GM19099 (cell line): ENCODE measurements around the gene UBE2D2.

Source experiments
- POLR2A ChIP-seq: IDR thresholded peaks from 3 replicates; pipeline ENCODE4 v1.6.1; 2011; ENCODE audit warnings: low read depth; ENCODE audit not compliant: insufficient read length; ENCODE audit errors: extremely low read depth

Gene UBE2D2

DNA sequence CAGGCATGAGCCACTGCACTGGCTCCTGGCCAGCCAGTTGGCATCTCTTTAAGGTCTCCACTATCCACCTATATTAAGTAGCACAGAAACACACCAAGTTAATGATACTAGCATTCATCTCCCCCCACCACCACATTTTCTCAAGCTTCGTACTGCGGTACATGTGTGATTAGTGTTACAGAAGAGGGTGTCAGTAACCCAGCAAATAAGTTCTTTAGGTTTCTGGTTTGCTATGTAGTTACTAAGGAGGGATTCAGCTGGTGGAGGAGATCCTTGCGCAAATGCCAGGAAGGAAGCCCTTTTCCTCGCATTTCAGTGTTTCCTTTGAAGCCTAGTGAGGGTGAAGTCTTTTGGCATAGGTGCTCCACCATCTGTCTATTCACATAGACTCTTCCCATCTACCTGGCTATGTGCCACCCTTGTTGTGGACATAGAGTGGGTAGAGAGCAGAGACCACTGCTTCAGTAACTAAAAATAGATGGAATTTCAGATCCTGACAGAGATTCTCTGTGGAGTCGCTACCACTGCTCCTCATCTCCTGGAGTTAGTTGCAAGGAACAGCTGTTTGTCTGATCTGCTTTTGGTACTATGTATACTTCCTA is 16.7 kb downstream of the UBE2D2 start:
- no peak for TF ChIP-seq POLR2A

DNA sequence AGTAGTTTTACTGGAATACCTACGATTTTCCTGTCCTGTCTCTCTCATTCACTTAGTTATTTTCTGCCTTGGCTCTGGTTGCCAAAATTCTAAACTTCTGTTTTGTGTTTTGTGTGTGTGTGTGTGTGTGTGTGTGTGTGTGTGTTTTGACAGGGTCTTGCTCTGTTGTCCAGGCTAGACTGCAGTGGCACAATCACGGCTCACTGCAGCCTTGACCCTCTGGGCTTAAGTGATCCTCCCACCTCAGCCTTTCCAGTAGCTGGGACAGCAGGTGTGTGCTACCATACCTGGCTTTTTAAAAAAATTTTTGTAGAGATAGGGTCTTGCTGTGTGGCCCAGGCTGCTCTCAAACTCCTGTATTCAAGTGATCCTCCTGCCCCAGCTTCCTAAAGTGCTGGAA is 17.2 kb downstream of the UBE2D2 start:
- no peak for TF ChIP-seq POLR2A

DNA sequence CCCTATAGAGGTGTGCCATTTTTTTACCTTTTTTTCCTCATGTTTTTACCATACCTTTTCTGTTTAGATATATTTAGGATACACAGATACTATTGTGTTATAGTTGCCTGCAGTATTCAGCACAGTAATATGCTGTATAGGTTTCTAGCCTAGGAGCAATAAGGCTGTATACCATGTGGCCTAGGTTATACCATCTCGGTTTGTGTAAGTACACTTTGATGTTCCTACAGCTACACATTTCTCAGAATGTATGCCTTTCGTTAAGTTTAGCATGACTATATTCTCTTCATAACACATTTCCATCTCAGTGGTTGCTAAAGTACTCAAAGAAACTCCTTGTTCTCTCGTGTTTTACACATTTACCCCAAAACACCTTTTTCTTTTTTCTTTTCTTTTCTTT is 23.0 kb downstream of the UBE2D2 start:
- TF ChIP-seq POLR2A = no peak

DNA sequence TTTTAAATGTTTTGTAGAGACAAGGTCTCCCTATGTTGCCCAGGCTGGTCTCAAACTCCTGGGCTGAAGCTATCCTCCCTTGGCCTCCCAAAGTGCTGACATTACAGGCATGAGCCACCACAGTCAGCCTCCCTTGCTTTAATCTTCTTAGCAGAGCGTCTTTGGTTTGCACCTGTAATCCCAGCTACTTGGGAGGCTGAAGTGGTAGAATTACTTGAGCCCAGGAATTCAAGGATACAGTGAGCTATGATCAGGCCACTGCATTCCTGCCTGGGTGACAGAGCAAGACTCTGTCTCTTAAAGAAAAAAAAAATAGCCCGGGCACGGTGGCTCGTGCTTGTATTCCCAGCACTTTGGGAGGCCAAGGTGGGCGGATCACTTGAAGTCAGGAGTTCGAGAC is 27.8 kb downstream of the UBE2D2 start:
- no peak for TF ChIP-seq POLR2A

DNA sequence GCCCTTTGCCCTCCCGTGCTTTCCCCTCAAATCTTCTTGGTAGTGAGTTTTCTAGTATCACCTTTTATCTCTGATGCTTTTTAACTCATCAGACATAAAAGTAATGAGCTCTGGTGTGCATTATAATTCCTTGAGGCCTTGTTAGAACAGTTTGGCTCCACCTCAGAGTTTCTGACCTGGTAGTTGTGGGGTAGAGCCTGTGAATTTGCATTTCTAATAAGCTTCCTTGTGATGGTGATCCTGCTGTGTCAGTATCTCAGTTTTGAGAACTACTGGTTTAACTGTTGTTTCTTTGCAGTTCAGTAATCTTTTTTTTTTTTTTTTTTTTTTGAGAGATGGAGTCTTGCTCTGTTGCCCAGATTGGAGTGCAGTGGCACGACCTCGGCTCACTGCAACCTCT is 31.1 kb downstream of the UBE2D2 start:
- TF ChIP-seq POLR2A = no peak

DNA sequence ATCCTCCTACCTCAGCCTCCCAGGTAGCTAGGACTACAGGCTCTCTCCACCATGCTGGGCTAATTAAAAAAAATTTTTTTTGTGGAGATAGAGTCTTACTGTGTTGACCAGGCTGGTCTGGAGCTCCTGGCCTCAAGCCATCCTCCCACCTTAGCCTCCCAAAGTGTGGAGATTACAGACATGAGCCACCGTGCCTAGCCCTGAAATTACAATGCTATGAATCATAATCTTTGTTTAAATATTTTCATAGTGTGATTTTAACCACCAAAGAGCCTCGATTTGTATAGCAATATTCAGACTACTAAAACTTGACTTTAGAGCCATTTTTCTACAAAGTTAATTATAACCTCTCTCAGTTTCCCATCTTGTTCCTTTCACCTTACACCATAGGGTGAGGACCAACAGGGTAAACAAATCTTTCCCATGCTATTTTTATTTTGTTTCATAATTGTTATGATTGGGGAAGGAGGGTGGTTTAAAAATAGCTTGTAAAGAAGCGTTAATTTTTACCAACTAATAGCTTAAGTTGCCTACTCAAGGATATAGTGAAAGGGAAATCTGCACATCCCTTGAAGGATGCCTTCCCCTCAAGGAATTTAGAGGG is 32.7 kb downstream of the UBE2D2 start:
- TF ChIP-seq POLR2A = no peak

DNA sequence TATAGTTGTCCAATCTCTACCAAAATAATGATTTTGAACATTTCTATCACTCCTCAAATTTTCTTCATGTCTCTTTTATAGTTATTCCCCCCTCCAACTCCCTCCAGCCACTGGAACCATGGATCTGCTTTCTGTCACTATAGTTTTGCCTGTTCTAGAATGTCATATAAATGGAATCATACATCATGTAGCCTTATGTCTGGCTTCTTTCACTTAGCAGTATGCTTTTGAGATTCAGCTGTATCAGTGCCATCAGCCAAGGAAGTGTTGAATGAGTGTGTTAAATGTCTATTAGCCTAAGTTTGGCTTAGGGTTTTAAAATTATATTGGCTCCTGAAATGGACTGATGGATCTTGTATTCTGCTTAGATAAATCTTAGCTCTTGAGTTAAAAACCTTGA is 36.0 kb downstream of the UBE2D2 start:
- no peak for TF ChIP-seq POLR2A

DNA sequence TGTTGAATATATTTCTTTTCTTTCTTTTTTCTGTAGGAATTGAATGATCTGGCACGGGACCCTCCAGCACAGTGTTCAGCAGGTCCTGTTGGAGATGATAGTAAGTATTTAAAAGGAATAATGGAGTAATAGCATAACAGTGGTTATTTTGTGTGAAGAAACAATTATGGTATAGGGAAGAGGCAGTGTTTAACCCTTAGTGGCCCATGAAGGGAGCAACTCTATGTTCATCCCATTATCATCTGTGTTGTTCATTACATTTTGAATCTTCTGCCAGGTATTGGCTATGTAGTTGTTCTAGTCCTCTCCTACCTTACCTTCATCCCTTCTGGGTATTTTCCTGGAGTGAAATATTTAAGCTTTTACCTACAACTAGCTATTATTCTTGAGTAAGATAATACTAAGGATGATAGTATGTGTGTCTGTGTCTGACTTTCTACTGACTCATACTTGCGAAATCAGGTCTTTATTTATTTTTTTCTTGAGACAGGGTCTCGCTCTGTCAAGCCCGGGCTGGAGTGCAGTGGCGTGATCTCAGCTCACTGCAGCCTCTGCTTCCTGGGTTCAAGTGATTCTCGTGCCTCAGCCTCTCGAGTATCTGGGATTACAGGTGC is 39.3 kb downstream of the UBE2D2 start:
- no peak for TF ChIP-seq POLR2A

DNA sequence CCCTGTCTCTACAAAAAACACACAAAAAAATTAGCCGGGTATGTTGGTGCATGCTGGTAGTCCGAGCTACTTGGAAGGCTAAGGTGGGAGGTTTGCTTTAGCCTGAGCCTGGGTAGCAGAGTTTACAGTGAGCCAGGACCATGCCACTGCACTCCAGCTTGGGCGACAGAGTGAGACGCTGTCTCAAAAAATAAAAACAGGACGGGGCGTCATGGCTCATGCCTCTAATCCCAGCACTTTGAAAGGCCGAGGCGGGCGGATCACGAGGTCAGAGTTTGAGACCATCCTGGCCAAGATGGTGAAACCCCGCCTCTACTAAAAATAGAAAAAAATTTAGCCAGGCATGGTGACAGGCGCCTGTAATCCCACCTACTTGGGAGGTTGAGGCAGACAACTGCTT is 40.3 kb downstream of the UBE2D2 start:
- no peak for TF ChIP-seq POLR2A

DNA sequence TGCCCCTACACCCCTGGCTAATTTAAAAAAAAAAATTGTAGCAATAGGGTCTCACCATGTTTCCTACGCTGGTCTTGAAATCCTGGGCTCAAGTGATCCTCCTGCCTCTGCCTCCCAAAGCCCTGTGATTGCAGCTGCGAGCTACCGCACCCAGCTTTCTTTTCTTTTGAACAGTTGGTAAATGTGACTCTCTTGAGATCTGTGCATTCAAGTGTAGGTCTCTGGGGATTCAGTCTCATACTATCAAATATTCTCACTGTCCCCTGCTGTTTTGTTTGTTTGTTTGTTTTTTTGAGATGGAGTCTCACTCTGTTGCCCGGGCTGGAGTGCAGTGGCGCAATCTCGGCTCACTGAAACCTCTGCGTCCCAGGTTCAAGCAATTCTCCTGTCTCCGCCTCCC is 44.7 kb downstream of the UBE2D2 start:
- TF ChIP-seq POLR2A = no peak

DNA sequence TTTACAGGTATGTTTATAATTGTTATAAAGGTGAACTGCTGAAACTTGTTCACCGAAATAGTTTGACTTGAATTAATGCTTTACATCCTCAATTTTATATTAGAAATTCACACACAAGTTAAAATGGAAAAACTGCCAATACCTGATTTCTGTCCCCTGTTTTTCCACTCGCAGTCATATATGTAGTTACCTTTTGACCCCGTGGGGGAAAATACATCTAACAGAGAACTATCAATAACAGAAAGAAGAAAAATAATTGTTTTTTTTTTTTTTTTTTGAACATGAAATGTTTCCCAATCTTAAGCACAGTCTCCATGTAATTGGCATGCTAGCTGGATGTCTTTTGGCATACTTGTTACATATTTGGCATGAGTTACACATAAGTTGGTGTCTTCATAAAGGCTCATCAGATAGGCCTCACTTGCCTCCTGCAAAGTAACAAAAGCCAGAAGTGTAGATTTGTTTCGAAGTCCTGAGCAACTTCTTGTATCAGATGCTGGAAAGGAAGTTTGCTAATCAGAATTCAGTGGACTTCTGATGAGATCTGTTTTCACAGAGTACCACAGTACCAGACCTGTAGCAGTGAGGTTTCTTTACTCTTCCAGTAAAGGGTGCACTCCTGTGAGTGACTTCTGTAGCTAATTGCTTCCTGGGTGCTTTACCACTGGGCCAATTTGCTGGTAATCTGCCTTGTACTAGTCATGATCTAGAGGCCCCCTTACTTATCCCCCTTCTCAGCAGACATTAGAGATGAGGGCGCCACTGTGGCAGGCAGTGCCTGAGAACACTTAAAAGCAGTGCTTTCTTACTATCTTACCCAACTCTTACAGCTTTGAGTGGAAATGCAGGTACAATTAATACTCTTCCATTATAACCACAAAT is 50.8 kb downstream of the UBE2D2 start:
- no peak for TF ChIP-seq POLR2A

DNA sequence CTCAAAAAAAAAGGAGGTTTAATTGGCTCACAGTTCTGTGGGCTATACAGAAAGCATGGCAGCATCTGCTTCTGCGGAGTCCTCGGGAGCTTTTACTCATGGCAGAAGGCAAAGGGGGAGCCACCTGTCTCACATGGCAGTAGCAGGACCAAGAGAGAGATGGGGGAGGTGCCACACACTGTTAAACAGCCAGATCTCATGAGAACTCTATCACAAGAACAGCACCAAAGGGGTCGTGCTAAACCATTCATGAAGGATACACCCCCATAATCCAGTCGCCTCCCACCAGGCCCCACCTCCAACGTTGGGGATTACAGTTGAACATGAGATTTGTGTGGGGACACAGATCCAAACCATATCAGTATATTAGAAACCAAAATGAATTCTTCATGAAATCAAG is 58.7 kb downstream of the UBE2D2 start:
- TF ChIP-seq POLR2A = no peak

DNA sequence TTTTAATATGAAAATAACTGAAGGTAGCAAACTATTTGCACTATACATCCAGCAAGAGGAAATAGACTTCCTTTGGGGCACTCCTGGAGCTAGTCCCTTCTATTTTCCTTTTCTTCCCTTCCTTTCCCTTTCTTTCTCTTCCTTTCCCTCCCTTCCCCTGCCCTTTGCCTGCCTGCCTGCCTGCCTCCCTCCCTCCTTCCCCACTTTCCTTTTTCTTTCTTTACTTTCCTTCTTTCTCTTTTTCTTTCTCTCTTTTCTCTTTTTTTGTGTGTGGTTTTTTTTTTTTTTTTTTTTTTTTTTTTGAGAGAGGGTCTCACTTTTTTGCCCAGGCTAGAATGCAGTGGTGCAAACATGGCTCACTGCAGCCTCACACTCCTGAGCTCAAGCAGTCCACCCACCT is 69.7 kb downstream of the UBE2D2 start:
- no peak for TF ChIP-seq POLR2A

DNA sequence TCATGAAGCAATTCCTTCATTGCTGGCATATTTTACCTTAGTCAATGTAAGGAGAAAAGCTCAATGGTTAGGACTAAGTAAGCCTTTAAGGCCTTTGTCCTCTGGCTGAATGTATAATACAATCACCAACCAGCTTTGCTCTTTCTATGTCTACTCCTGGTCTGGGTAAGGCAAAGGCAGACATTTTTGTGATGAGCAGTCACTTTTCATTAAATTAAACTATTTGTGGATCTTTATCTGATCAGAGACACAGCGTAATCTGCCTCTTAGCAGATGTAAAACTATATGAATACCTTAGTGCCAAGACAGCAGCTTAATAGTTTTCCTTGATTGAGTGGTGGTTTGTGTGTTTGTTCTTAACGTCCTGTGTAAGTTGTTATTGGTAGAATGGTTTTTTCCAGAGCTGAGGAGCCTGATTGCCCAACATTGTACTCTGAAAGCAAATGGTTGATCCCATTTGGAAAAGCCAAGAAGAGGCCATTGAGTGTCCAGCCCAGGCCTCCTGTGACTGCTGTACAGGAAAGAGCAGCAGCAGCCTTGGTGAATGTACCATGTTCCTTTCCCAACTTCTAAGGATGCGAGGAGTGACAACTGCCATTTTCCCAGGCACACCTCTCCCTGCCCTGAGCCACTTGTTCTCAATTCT is 70.5 kb downstream of the UBE2D2 start:
- no peak for TF ChIP-seq POLR2A
